Activated naive CD4-positive, alpha-beta T cell treated with anti-CD3 and anti-CD28 coated beads, Interleukin-2, amount 10 ng/mL, durations not matched to agents 7 days and 5 days (primary cell): ENCODE results near the gene PIN4.

ENCODE experiments used
- CTCF ChIA-PET: fragments of 350-600 bp; sonication (Branson Sonifier 250); formaldehyde crosslinking; loops from one replicate; lab custom pipeline; 2021; ENCODE audit warnings: antibody characterized with exemption; lab: Charles Lee
- DNase-seq: peaks from one replicate; pipeline ENCODE4 v3.0.0-alpha.2; 2020
- H3K27ac Mint-ChIP-seq: one replicate; pipeline ENCODE4 v1.8.0; 2021; ENCODE audit warnings: mild to moderate bottlenecking, moderate library complexity, mixed read lengths
- H3K27me3 Mint-ChIP-seq: one replicate; pipeline ENCODE4 v1.8.0; 2021; ENCODE audit warnings: mild to moderate bottlenecking, mixed read lengths
- H3K36me3 Mint-ChIP-seq: one replicate; pipeline ENCODE4 v1.8.0; 2021; ENCODE audit warnings: mixed read lengths
- H3K4me1 Mint-ChIP-seq: one replicate; pipeline ENCODE4 v1.8.0; 2021; ENCODE audit warnings: mixed read lengths
- H3K4me3 Mint-ChIP-seq: one replicate; pipeline ENCODE4 v1.8.0; 2021; ENCODE audit warnings: mild to moderate bottlenecking, moderate library complexity, mixed read lengths
- H3K9me3 Mint-ChIP-seq: one replicate; pipeline ENCODE4 v1.8.0; 2021; ENCODE audit warnings: mixed read lengths

PIN4 gene

DNA sequence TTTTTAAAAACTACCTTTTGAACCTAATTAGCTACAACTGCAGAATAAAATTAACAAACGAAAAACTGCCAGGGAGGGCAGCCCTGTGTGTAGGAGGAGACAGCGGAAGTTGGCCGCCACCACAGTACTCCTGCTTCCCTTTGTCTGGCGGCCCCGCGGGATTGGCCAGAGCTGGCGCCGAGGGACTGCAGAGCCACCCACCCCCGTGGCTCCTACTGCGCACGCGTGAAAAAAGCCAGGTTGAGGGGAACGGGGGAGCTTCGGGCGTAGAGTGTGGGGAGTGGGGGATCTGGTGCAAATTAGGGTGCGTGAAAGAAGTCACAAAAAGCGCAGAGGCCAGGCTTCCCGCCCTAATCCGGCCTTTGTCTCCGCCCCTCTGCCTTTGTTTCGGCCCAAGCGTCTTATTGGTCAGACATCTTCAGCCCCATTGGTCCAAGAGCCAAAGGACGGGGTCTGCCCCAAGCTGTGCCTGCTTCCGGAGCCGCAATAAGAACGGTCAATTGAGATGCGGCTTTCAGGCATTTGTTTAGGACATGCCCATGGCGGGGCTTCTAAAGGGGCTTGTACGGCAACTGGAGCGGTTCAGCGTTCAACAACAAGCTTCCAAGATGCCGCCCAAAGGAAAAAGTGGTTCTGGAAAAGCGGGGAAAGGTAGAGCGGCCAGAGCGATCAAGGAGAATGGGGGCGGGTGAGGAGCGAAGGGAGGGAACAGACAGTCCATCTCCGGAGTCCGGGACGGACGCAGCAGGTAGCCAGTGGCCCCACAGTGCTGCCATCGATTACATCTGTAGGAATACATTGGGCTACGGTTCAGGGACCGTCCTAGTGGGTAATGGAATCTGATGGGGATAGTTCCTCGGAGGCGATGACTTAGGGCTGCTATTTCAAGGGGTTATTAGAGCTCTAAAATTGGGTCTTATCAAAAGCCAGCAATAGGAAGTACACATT, at the start of gene PIN4:
Gene PIN4, plus strand, starts transcription at position 580 of the 948 bp plus-strand sequence. Its CDS starts 29 bp downstream, at position 609.
- Mint-ChIP-seq H3K4me3 (no peak within 1 kb of the TSS), H3K9me3 (no peaks in the 10 kb centered on the region), H3K4me1 (peaks cover 15% of the 10 kb centered on the region), H3K27me3 (no peaks in the 10 kb centered on the region), H3K36me3 (peaks cover 6% of the 10 kb centered on the region), H3K27ac (no peak within 1 kb of the TSS)
- peak; percentile 89 for DNase-seq
- CTCF ChIA-PET = interaction anchor here (1.2 kb wide), 1 partner anchor 160 kb away, joined by 3 read pairs; no protein-coding TSS in a partner anchor

DNA sequence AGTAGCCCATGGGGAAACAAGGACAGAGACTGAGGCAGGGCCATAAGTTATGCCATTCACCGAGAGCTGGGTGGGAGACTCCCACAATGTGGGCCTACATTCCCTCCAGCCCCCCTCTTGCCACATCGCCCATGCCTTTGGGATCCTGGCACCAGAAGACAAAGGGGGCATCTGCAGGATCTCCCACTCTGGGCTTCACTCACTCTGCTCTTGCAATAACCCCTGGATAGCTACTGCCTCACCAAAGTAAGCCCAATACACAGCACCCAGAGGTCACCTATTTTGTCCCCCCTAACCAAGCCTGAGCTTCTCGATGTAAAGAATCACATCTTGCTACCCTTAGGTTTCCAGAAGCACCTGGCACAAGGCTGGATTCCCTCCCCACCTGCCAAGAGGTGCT, 49.1 kb upstream of the PIN4 start:
- DNase-seq = no peak
- Mint-ChIP-seq H3K36me3 (no peaks in the 10 kb centered on the region), H3K4me1 (peaks cover 3% of the 10 kb centered on the region), H3K27ac (no peak overlapping the region), H3K27me3 (peaks cover 79% of the 10 kb centered on the region), H3K4me3 (no peak overlapping the region), H3K9me3 (no peaks in the 10 kb centered on the region)
- CTCF ChIA-PET = interaction anchor here (1.2 kb wide), 1 partner anchor 133 kb away, joined by 4 read pairs; no protein-coding TSS in a partner anchor

DNA sequence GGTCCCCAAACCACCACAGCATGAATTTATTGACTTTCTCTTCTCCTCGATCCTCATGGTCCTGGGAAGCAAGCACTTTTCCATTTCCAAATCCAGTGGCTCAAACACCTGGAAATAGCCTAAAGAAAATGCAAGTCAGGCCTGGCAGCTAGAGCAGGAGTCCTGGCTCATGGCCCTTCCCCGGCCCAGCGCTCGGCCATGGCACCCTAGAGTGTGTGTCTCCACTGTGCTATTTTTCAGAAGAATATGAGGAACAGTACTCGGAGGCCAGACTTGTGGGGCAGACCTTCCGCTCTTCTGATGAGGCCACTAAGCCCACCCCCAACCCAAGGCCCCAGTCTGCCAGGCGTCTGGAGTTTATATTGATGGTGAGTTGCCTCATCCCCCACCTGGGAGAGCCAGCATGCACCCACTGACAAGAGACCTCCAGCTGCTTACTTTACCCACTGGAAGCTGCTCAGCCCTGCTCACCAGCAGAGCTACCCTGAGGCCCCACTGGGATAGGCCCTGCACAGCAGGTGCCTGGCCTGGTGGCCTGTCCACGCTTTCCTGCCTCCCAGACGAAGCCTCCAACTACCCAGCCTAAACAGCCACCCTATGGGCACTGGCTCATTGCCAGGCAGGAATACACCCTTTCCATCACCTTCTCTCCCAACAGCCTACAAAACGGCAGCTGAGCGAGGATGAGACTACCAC, 47.6 kb upstream of the PIN4 start:
- Mint-ChIP-seq H3K4me1 (peaks cover 3% of the 10 kb centered on the region), H3K9me3 (no peaks in the 10 kb centered on the region), H3K36me3 (no peaks in the 10 kb centered on the region), H3K4me3 (no peak overlapping the region), H3K27me3 (peaks cover 76% of the 10 kb centered on the region), H3K27ac (no peak overlapping the region)
- no peak for DNase-seq
- CTCF ChIA-PET = no interaction called here

DNA sequence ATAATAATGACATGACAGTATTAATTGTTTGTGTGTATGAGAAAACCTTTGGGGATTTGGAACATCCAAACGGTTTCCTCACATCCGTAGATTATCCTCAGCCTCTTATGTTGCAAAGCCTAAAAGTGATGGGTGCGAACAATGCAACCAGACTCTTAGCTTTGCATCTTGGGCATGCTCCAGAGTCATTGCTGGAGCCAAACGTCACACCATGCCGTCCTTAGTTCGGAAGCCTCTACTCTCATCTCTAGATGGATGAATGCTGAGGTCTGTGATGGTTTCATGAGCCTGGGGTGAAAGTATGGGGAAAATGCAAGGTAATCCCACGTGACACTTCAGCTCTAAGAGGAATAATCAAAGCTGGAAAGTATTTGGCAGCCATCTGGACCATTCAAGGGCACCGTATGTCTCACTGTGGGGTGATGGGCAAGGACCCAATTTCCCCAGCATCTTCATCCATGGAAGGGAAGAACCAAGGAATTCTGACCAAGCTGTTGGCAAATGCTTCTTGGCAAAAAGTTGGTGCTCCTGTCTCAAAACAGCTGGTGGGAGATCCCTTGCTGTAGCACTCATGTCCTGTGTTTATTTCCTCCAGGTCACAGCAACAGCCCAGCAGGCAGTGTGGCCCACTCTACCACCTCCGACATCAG, 43.6 kb upstream of the PIN4 start:
- Mint-ChIP-seq H3K9me3 (no peaks in the 10 kb centered on the region), H3K27me3 (peaks cover 60% of the 10 kb centered on the region), H3K27ac (no peak overlapping the region), H3K4me3 (no peak overlapping the region), H3K4me1 (peaks cover 19% of the 10 kb centered on the region), H3K36me3 (no peaks in the 10 kb centered on the region)
- no peak for DNase-seq
- CTCF ChIA-PET = no interaction called here

DNA sequence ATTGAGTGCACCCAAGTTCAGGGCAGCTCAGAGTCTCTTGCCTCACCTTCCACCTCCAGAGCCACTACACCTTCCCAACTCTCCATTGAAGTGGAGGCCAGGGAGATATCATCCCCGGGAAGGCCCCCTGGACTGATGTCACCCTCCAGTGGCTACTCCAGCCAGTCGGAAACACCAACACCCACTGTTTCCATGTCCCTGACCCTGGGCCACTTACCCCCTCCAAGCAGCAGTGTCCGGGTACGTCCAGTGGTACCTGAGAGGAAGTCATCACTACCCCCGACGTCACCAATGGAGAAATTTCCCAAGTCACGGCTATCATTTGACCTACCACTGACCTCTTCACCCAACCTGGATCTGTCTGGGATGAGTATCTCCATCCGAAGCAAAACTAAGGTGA, 42.0 kb upstream of the PIN4 start:
- H3K27me3 Mint-ChIP-seq = peaks cover 48% of the 10 kb centered on the region
- H3K36me3 Mint-ChIP-seq = no peaks in the 10 kb centered on the region
- no peak overlapping the region for H3K27ac Mint-ChIP-seq
- no peak overlapping the region for H3K4me3 Mint-ChIP-seq
- CTCF ChIA-PET = no interaction called here
- H3K4me1 Mint-ChIP-seq = peaks cover 32% of the 10 kb centered on the region
- no peak for DNase-seq
- no peaks in the 10 kb centered on the region for H3K9me3 Mint-ChIP-seq

DNA sequence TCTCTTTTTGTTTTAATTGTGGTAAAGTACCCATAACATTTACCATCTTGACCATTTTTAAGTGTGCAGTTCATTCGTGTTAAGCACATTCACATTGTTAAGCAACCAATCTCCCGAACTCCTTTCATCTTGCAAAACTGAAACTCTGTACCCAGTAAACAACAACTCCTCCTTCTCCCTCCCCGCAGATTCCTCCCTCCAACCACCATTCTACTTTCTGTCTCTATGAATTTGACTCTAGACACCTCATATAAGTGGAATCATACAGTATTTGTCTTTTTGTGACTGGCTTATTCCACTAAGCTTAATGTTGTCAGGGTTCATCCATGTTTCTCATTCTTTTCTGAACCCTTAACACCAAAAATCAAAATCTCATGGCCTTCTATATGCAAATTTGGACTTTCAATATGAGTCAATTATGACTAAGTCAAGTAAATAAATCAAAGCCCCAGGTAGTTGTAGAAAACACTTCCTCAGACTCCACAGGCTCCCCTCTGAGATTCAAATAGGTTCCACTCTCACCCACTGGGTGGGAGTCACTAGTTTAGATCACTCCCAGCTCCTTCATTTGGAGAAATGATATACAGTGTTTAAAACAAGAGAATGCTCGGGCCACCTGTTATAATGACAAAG, 40.1 kb upstream of the PIN4 start:
- Mint-ChIP-seq H3K27ac (peak overlapping the region; percentile 56), H3K4me3 (no peak overlapping the region), H3K36me3 (no peaks in the 10 kb centered on the region), H3K9me3 (no peaks in the 10 kb centered on the region), H3K27me3 (peaks cover 36% of the 10 kb centered on the region), H3K4me1 (peaks cover 33% of the 10 kb centered on the region)
- no peak for DNase-seq
- CTCF ChIA-PET = no interaction called here

DNA sequence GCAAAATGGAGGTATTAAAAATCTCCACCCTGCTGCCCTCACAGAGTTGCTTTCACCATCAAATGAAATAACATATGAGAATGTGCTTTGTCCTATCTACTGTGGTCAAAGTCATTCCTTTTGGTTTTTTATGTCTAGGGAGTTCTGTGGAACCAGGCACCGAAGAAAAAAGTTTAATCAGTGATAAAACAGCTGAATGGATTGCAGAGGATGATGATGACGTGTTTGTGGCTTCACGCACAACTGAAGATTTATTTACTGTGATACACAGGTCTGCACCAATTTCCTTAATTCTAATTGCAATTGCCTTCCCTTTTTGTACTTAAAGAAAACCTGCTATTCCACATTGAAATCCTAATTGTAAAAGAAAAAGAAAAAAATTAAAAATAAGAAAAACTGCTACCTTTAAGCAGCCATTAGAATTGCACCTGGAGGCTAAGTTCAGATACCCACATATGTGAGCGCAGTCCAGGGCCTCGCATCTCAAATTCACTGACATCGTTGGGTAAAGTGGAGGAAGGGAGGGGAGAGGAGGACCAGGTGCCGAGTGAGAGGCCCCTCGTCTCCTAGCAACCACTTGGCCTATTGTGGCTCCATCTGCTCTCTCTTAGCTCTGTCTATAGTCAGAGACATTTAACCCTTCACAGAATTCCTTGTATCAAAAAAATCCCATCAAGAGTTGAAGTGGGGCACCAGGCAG, 39.3 kb upstream of the PIN4 start:
- H3K27ac Mint-ChIP-seq = no peak overlapping the region
- peaks cover 33% of the 10 kb centered on the region for H3K4me1 Mint-ChIP-seq
- H3K4me3 Mint-ChIP-seq = no peak overlapping the region
- no peak for DNase-seq
- H3K36me3 Mint-ChIP-seq = no peaks in the 10 kb centered on the region
- H3K27me3 Mint-ChIP-seq = peaks cover 39% of the 10 kb centered on the region
- CTCF ChIA-PET = interaction anchor here (0.6 kb wide), 1 partner anchor 43 kb away, joined by 3 read pairs; no protein-coding TSS in a partner anchor
- H3K9me3 Mint-ChIP-seq = no peaks in the 10 kb centered on the region

DNA sequence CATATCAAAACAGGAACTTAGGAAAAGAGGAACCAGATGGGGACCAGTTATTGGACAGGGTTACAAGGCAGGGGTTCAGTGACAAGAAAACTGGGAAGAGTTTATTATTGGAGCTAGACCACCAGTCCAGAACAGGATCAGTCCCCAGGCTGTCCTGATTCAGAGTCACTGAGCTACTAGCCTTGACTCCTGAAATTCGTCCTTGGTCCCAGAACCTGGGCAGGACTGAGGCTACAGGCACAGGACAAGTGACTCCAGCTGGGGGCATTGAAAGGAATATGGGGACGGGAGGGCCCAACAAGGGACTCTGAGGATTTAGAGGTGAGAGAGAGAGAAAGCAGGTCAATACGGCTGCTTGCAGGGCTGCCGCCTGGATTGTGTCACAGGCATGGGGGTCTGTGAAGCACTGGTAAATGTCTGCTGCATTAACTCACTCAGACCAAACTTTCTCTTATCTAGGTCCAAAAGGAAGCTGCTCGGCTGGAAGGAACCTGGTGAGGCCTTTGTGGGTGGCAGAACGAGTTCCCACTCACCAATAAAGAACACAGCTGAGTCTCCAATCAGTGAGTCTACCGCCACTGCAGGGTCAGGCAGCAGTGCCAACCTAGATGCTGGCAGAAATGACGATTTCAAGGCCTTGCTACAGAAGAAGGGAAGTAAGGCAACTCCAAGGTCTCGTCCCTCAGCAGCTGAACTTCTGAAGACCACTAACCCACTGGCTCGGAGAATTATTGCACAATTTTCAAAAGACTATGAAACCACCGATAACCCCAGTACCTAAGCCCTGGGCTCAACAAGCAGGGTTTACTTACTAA, 38.6 kb upstream of the PIN4 start:
- CTCF ChIA-PET = interaction anchor here (0.6 to 1.1 kb wide), 2 partner anchors 15 to 44 kb away, joined by 3 to 4 read pairs; no protein-coding TSS in a partner anchor
- Mint-ChIP-seq H3K36me3 (no peaks in the 10 kb centered on the region), H3K27ac (no peak overlapping the region), H3K4me3 (no peak overlapping the region), H3K9me3 (no peaks in the 10 kb centered on the region), H3K27me3 (peaks cover 42% of the 10 kb centered on the region), H3K4me1 (peaks cover 33% of the 10 kb centered on the region)
- DNase-seq = no peak

DNA sequence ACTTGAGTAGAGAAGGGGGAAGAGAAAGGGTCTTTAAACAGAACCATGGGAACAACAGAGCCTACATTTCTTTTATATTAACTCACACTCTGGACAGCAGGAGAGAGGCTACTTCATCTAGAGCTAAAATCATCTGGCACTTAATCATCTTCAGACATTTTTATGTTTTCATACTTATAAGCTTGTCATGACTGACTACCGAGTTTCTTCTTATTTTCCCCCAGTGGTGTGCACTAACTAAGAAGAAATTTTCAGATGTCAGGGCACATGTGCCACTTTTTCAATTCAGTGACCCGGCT, 38.0 kb upstream of the PIN4 start:
- H3K27me3 Mint-ChIP-seq = peaks cover 37% of the 10 kb centered on the region
- H3K36me3 Mint-ChIP-seq = no peaks in the 10 kb centered on the region
- CTCF ChIA-PET = interaction anchor here (1.1 kb wide), 1 partner anchor 16 kb away, joined by 4 read pairs; no protein-coding TSS in a partner anchor

DNA sequence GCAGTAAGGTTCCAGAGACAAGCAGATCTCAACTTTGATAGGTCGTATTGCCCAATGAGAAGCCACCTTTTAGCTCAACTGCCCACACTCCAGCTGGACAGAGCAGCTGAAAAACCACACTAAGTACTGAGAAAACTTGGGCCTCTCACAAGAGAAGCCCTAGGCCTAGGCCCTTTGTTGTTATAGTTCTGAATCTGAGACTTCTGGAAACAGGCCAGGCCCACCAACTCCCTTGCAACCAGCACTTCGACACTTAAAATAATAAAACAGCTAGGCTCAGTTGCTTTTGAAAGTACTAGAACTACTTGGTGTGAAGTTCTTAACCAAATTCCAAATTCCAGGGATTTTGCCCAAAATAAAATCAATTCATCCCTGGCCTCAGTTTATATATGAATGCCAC, 36.4 kb upstream of the PIN4 start:
- Mint-ChIP-seq H3K27ac (no peak overlapping the region), H3K27me3 (peaks cover 23% of the 10 kb centered on the region), H3K4me1 (peaks cover 33% of the 10 kb centered on the region), H3K9me3 (no peaks in the 10 kb centered on the region), H3K4me3 (no peak overlapping the region), H3K36me3 (no peaks in the 10 kb centered on the region)
- no peak for DNase-seq
- CTCF ChIA-PET = no interaction called here

More for the DNA sequence above, 38.0 kb upstream of the PIN4 start:
- no peak for DNase-seq
- H3K4me3 Mint-ChIP-seq = no peak overlapping the region
- no peaks in the 10 kb centered on the region for H3K9me3 Mint-ChIP-seq
- peaks cover 33% of the 10 kb centered on the region for H3K4me1 Mint-ChIP-seq
- no peak overlapping the region for H3K27ac Mint-ChIP-seq

DNA sequence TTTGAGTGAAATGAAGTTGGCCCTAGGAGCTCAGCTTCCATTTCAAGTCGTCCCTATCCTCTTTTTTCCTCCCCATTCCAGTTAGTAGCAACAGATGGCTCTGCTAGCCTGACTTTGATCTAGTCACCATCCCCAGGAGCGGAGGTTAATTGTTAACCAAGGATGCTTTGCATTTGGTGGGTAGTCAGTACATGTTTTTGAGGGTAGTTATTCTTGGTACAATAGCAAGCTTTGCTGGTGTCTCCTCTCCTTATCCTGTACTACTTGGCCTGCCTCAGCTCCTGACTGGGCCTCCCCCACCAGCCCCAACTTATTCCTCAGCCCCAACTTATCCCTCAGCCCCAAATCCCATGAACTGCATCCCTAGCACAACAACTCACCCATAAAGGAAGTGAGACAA, 35.0 kb upstream of the PIN4 start:
- H3K4me1 Mint-ChIP-seq = peaks cover 23% of the 10 kb centered on the region
- no peaks in the 10 kb centered on the region for H3K9me3 Mint-ChIP-seq
- H3K4me3 Mint-ChIP-seq = no peak overlapping the region
- H3K27me3 Mint-ChIP-seq = peaks cover 26% of the 10 kb centered on the region
- no peaks in the 10 kb centered on the region for H3K36me3 Mint-ChIP-seq
- no peak for DNase-seq
- H3K27ac Mint-ChIP-seq = no peak overlapping the region
- CTCF ChIA-PET = no interaction called here

DNA sequence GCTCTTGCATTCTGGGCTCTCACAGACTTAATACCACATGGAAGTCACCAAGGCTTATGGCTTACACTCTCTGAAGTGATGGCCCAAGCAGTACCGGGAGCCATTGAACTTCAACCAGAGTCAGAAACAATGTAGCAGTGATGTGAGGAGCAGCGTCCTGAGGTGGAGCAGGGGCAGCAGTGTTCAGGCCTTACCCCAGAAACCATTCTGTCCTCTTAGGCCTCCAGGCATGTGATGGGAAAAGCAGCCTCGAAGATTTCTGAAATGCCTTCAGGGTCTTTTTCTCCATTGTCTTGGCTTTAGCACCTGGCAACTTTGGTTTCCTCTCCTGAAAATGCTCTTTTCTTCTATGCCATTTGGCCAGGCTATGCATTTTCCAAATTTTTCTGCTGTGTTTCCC, 22.8 kb upstream of the PIN4 start:
- Mint-ChIP-seq H3K4me1 (no peaks in the 10 kb centered on the region), H3K27ac (no peak overlapping the region), H3K36me3 (peaks cover 1% of the 10 kb centered on the region), H3K9me3 (no peaks in the 10 kb centered on the region), H3K27me3 (peaks cover 9% of the 10 kb centered on the region), H3K4me3 (no peak overlapping the region)
- no peak for DNase-seq
- CTCF ChIA-PET = no interaction called here

DNA sequence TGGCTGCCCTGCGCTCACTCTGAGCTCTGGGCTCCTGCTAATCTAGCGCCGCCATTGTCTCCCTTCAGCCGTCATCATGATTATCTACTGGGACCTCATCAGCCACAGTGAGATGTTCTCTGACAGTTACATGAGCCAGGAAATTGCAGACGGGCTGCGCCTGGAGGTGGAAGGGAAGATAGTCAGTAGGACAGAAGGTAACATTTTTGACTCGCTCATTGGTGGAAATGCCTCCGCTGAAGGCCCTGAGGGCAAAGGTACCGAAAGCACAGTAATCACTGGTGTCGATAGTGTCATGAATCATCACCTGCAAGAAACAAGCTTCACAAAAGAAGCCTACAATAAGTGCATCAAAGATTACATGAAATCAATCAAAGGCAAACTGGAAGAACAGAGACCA, 21.8 kb upstream of the PIN4 start:
- H3K9me3 Mint-ChIP-seq = no peaks in the 10 kb centered on the region
- DNase-seq = no peak
- H3K4me3 Mint-ChIP-seq = no peak overlapping the region
- H3K36me3 Mint-ChIP-seq = peaks cover 1% of the 10 kb centered on the region
- peaks cover 11% of the 10 kb centered on the region for H3K27me3 Mint-ChIP-seq
- CTCF ChIA-PET = no interaction called here
- no peaks in the 10 kb centered on the region for H3K4me1 Mint-ChIP-seq
- H3K27ac Mint-ChIP-seq = no peak overlapping the region
